Loucy (cell line): ENCODE data around the gene CRACDL.

Experiments used
- H2AFZ ChIP-seq: fragments of 200-600 bp; sonication (generic); 2 replicates; pipeline ENCODE4 v1.6.0; 2016; ENCODE audit warnings: antibody characterized with exemption, mild to moderate bottlenecking, low read length, moderate library complexity
- H3F3A ChIP-seq: fragments of 200-600 bp; 2 replicates; pipeline ENCODE4 v1.6.0; 2016; ENCODE audit warnings: antibody characterized with exemption, low read depth, mild to moderate bottlenecking
- H3K27me3 ChIP-seq: fragments of 200-600 bp; sonication (generic); 2 replicates; pipeline ENCODE4 v1.6.1; 2014; ENCODE audit warnings: low read length, mild to moderate bottlenecking; ENCODE audit not compliant: insufficient read depth, poor library complexity, severe bottlenecking
- H3K36me3 ChIP-seq: fragments of 200-600 bp; sonication (generic); 2 replicates; pipeline ENCODE4 v1.6.1; 2016; ENCODE audit warnings: low read length; ENCODE audit not compliant: insufficient read depth
- H3K4me1 ChIP-seq: fragments of 200-600 bp; sonication (generic); 2 replicates; pipeline ENCODE4 v1.5.1; 2014; ENCODE audit warnings: low read length, mild to moderate bottlenecking; ENCODE audit not compliant: insufficient read depth, poor library complexity, severe bottlenecking
- H3K4me2 ChIP-seq: fragments of 200-600 bp; sonication (generic); 2 replicates; pipeline ENCODE4 v1.6.0; 2014; ENCODE audit warnings: antibody characterized with exemption, low read length, low read depth, mild to moderate bottlenecking; ENCODE audit not compliant: poor library complexity, severe bottlenecking
- H3K4me3 ChIP-seq: fragments of 200-600 bp; sonication (generic); 2 replicates; pipeline ENCODE4 v1.5.1; 2014; ENCODE audit warnings: low read length, mild to moderate bottlenecking, mixed read lengths; ENCODE audit not compliant: poor library complexity, severe bottlenecking
- H3K79me2 ChIP-seq: fragments of 200-600 bp; sonication (generic); 2 replicates; pipeline ENCODE4 v1.6.1; 2014; ENCODE audit warnings: low read length; ENCODE audit not compliant: insufficient read depth
- H3K9ac ChIP-seq: fragments of 200-600 bp; sonication (generic); 2 replicates; pipeline ENCODE4 v1.6.0; 2014; ENCODE audit warnings: mild to moderate bottlenecking, low read depth, low read length, moderate library complexity; ENCODE audit not compliant: poor library complexity, severe bottlenecking
- H3K9me2 ChIP-seq: fragments of 200-600 bp; sonication (generic); replicated peaks from 2 replicates; pipeline ENCODE4 v1.6.1; 2016; ENCODE audit warnings: low read depth, low read length, mixed read lengths
- H3K9me3 ChIP-seq: fragments of 200-600 bp; sonication (generic); 2 replicates; pipeline ENCODE4 v1.6.1; 2014; ENCODE audit warnings: mild to moderate bottlenecking, antibody characterized with exemption, low read length, low read depth; ENCODE audit not compliant: insufficient read depth
- H4K20me1 ChIP-seq: fragments of 200-600 bp; sonication (generic); 2 replicates; pipeline ENCODE4 v1.6.0; 2014; ENCODE audit warnings: antibody characterized with exemption, low read length, mild to moderate bottlenecking; ENCODE audit not compliant: insufficient read depth, poor library complexity, severe bottlenecking
- CTCF ChIP-seq: fragments of 200-600 bp; sonication (generic); conservative IDR thresholded peaks from 2 replicates; pipeline ENCODE4 v1.5.1; 2014; ENCODE audit warnings: mild to moderate bottlenecking, antibody characterized with exemption, low read length
- EZH2phosphoT487 ChIP-seq: fragments of 200-600 bp; IDR thresholded peaks from 2 replicates; pipeline ENCODE4 v1.6.1; 2018; ENCODE audit warnings: antibody characterized with exemption, mild to moderate bottlenecking, moderate library complexity, borderline replicate concordance

Gene CRACDL

GRCh38 chr2:98931596-98931995 lies 4.4 kb downstream of the CRACDL start:
- no peaks in the 10 kb centered on the region for H3K9me3 ChIP-seq
- H2AFZ ChIP-seq = no peak overlapping the region
- H3K79me2 ChIP-seq = no peaks in the 10 kb centered on the region
- no peaks in the 10 kb centered on the region for H3K27me3 ChIP-seq
- H3F3A ChIP-seq = no peaks in the 10 kb centered on the region
- H3K9me2 ChIP-seq = no peaks in the 10 kb centered on the region
- no peak overlapping the region for H3K4me2 ChIP-seq
- H3K36me3 ChIP-seq = no peaks in the 10 kb centered on the region
- TF ChIP-seq CTCF (no peak), EZH2phosphoT487 (no peak)
- no peak overlapping the region for H3K4me3 ChIP-seq
- no peaks in the 10 kb centered on the region for H4K20me1 ChIP-seq
- no peak overlapping the region for H3K9ac ChIP-seq
- H3K4me1 ChIP-seq = no peaks in the 10 kb centered on the region

DNA sequence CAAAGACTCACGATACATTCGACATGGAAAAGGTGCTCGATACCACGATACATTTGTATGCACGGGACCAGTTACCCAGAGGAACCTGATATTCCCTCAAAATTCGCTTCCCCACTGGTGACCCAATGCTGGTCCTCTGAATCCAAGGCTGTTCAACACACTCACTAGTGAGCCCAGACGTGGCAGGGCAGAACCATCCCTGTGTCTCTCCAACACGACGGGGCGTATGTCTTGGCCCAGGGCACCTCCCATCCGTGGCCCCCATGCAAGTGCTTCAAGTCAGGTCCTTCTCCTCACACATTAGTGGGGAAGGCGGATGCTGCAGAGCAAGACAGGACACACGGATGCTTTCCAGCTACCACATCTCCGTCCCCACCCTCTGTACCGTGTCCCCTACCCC lies 6.1 kb downstream of the CRACDL start:
- no peak overlapping the region for H2AFZ ChIP-seq
- no peaks in the 10 kb centered on the region for H3K36me3 ChIP-seq
- no peaks in the 10 kb centered on the region for H3K9me3 ChIP-seq
- no peaks in the 10 kb centered on the region for H3K27me3 ChIP-seq
- H3K79me2 ChIP-seq = no peaks in the 10 kb centered on the region
- H3K4me2 ChIP-seq = no peak overlapping the region
- no peaks in the 10 kb centered on the region for H3K9me2 ChIP-seq
- no peaks in the 10 kb centered on the region for H4K20me1 ChIP-seq
- H3K9ac ChIP-seq = no peak overlapping the region
- no peaks in the 10 kb centered on the region for H3F3A ChIP-seq
- no peak for TF ChIP-seq EZH2phosphoT487
- TF ChIP-seq CTCF = no peak
- no peak overlapping the region for H3K4me3 ChIP-seq
- H3K4me1 ChIP-seq = no peaks in the 10 kb centered on the region

- H3K36me3 ChIP-seq = no peaks in the 10 kb centered on the region
- no peaks in the 10 kb centered on the region for H4K20me1 ChIP-seq
- no peak overlapping the region for H3K9ac ChIP-seq
- H3K4me3 ChIP-seq = no peak overlapping the region
- H3K4me2 ChIP-seq = no peak overlapping the region
- no peaks in the 10 kb centered on the region for H3K79me2 ChIP-seq
- peaks cover 4% of the 10 kb centered on the region; the same call in 1 of the 2 replicates for H3K9me3 ChIP-seq
- H3F3A ChIP-seq = no peaks in the 10 kb centered on the region
- H3K27me3 ChIP-seq = no peaks in the 10 kb centered on the region
- H3K9me2 ChIP-seq = no peaks in the 10 kb centered on the region
- no peaks in the 10 kb centered on the region for H3K4me1 ChIP-seq
- TF ChIP-seq CTCF = no peak
- no peak for TF ChIP-seq EZH2phosphoT487
- no peak overlapping the region for H2AFZ ChIP-seq
These were observed 7.8 kb downstream of the CRACDL start for GRCh38 chr2:98928242-98928641.
